Karpas-422 (cell line): ENCODE results near the gene RPS6KA5. TPM values are rescaled to one million over a fixed set of nuclear protein-coding genes. Genes with fewer than 3 reads are reported as not detected.

Experiments
- DNase-seq: peaks from one replicate; pipeline ENCODE4 v3.0.0-alpha.2; 2015
- H2AFZ ChIP-seq: fragments of 200-600 bp; sonication (generic); 2 replicates; pipeline ENCODE4 v1.6.1; 2014; ENCODE audit warnings: antibody characterized with exemption, low read length, mixed read lengths
- H3K27ac ChIP-seq: fragments of 200-600 bp; sonication (generic); 2 replicates; pipeline ENCODE4 v1.5.1; 2014; ENCODE audit warnings: mild to moderate bottlenecking, low read length, moderate library complexity
- H3K27me3 ChIP-seq: fragments of 200-600 bp; sonication (generic); 2 replicates; pipeline ENCODE4 v1.6.1; 2014; ENCODE audit warnings: low read length, mixed read lengths
- H3K36me3 ChIP-seq: fragments of 200-600 bp; sonication (generic); 2 replicates; pipeline ENCODE4 v1.6.1; 2014; ENCODE audit warnings: low read length, mixed read lengths; ENCODE audit not compliant: insufficient read depth
- H3K4me1 ChIP-seq: fragments of 200-600 bp; sonication (generic); 2 replicates; pipeline ENCODE4 v1.6.1; 2014; ENCODE audit warnings: mild to moderate bottlenecking, low read length, mixed read lengths
- H3K4me2 ChIP-seq: fragments of 200-600 bp; sonication (generic); 2 replicates; pipeline ENCODE4 v1.6.1; 2014; ENCODE audit warnings: low read length, low read depth, mild to moderate bottlenecking; ENCODE audit not compliant: poor library complexity, severe bottlenecking
- H3K4me3 ChIP-seq: fragments of 200-600 bp; sonication (generic); 2 replicates; pipeline ENCODE4 v1.5.1; 2014; ENCODE audit warnings: mild to moderate bottlenecking, antibody characterized with exemption, low read length, mixed read lengths
- H3K79me2 ChIP-seq: fragments of 200-600 bp; sonication (generic); 2 replicates; pipeline ENCODE4 v1.6.1; 2014; ENCODE audit warnings: mild to moderate bottlenecking, low read length, mixed read lengths
- H3K9ac ChIP-seq: fragments of 200-600 bp; sonication (generic); 2 replicates; pipeline ENCODE4 v1.6.0; 2014; ENCODE audit warnings: low read length
- H3K9me2 ChIP-seq: fragments of 200-600 bp; sonication (generic), shearing (Covaris generic); replicated peaks from 2 replicates; pipeline ENCODE4 v1.6.0; 2014; ENCODE audit warnings: mild to moderate bottlenecking, low read length, moderate library complexity; ENCODE audit not compliant: insufficient read depth
- H3K9me3 ChIP-seq: fragments of 300-700, 200-600 bp; sonication (generic); 2 replicates; pipeline ENCODE4 v1.6.1; 2014; ENCODE audit warnings: low read length, mixed read lengths
- H4K20me1 ChIP-seq: fragments of 200-600 bp; sonication (generic); 2 replicates; pipeline ENCODE4 v1.6.1; 2014; ENCODE audit warnings: mild to moderate bottlenecking, antibody characterized with exemption, low read length, low read depth; ENCODE audit not compliant: insufficient read depth
- total RNA-seq: library from RNA; depleted of rRNA; stranded (reverse); fragments of >200 nt; shearing (Covaris generic); gene quantifications from 2 replicates; pipeline ENCODE4 v1.2.3, GENCODE V29; 2014; ENCODE audit warnings: low replicate concordance

Gene RPS6KA5
- total RNA-seq, 1 experiment from 2014 or later: 5.5 TPM

- no peak overlapping the region for H2AFZ ChIP-seq
- peaks cover 17% of the 10 kb centered on the region for H3K9me3 ChIP-seq
- H3K27me3 ChIP-seq: no peaks in the 10 kb centered on the region
- H3K4me3 ChIP-seq: no peak overlapping the region
- DNase-seq: no peak
- no peaks in the 10 kb centered on the region for H4K20me1 ChIP-seq
- no peak overlapping the region for H3K27ac ChIP-seq
- H3K79me2 ChIP-seq: no peaks in the 10 kb centered on the region
- H3K4me1 ChIP-seq: no peaks in the 10 kb centered on the region
- H3K9me2 ChIP-seq: no peaks in the 10 kb centered on the region
- no peak overlapping the region for H3K9ac ChIP-seq
- no peak overlapping the region for H3K4me2 ChIP-seq
- H3K36me3 ChIP-seq: no peaks in the 10 kb centered on the region
Observed at GRCh38 chr14:90883782-90884181, 176.7 kb downstream of the RPS6KA5 start.

GRCh38 chr14:90883197-90883596 is 177.2 kb downstream of the RPS6KA5 start:
- DNase-seq: no peak
- no peaks in the 10 kb centered on the region for H3K27me3 ChIP-seq

GRCh38 chr14:90880282-90880681 is 180.2 kb downstream of the RPS6KA5 start:
- H3K9me2 ChIP-seq: no peaks in the 10 kb centered on the region
- H4K20me1 ChIP-seq: no peaks in the 10 kb centered on the region
- no peak overlapping the region for H3K9ac ChIP-seq
- H3K79me2 ChIP-seq: no peaks in the 10 kb centered on the region
- DNase-seq: no peak
- H3K27me3 ChIP-seq: no peaks in the 10 kb centered on the region
- no peak overlapping the region for H3K4me3 ChIP-seq
- H2AFZ ChIP-seq: no peak overlapping the region
- no peak overlapping the region for H3K4me2 ChIP-seq
- no peaks in the 10 kb centered on the region for H3K4me1 ChIP-seq
- peaks cover 17% of the 10 kb centered on the region for H3K9me3 ChIP-seq
- no peak overlapping the region for H3K27ac ChIP-seq
- H3K36me3 ChIP-seq: no peaks in the 10 kb centered on the region

More at GRCh38 chr14:90883197-90883596, 177.2 kb downstream of the RPS6KA5 start:
- Histone ChIP-seq H4K20me1 (no peaks in the 10 kb centered on the region), H2AFZ (no peak overlapping the region), H3K79me2 (no peaks in the 10 kb centered on the region), H3K9me3 (peaks cover 17% of the 10 kb centered on the region), H3K36me3 (no peaks in the 10 kb centered on the region), H3K4me2 (no peak overlapping the region), H3K9ac (no peak overlapping the region), H3K9me2 (no peaks in the 10 kb centered on the region), H3K4me1 (no peaks in the 10 kb centered on the region), H3K27ac (no peak overlapping the region), H3K4me3 (no peak overlapping the region)

- H3K27me3 ChIP-seq: no peaks in the 10 kb centered on the region
- no peaks in the 10 kb centered on the region for H3K79me2 ChIP-seq
- no peaks in the 10 kb centered on the region for H3K9me3 ChIP-seq
- no peak overlapping the region for H3K4me2 ChIP-seq
- no peak for DNase-seq
- no peak overlapping the region for H3K27ac ChIP-seq
- no peaks in the 10 kb centered on the region for H3K36me3 ChIP-seq
- no peak overlapping the region for H3K9ac ChIP-seq
- H3K4me1 ChIP-seq: no peaks in the 10 kb centered on the region
- H3K4me3 ChIP-seq: no peak overlapping the region
- H4K20me1 ChIP-seq: no peaks in the 10 kb centered on the region
- no peak overlapping the region for H2AFZ ChIP-seq
- H3K9me2 ChIP-seq: no peaks in the 10 kb centered on the region
Observed at GRCh38 chr14:90874599-90874998, 185.8 kb downstream of the RPS6KA5 start.

GRCh38 chr14:90871605-90872233 is 188.7 kb downstream of the RPS6KA5 start:
- H3K4me2 ChIP-seq: no peak overlapping the region
- no peak overlapping the region for H3K4me3 ChIP-seq
- no peaks in the 10 kb centered on the region for H4K20me1 ChIP-seq
- no peak overlapping the region for H3K9ac ChIP-seq
- no peaks in the 10 kb centered on the region for H3K36me3 ChIP-seq
- no peak for DNase-seq
- no peak overlapping the region for H2AFZ ChIP-seq
- no peaks in the 10 kb centered on the region for H3K4me1 ChIP-seq
- H3K9me3 ChIP-seq: no peaks in the 10 kb centered on the region
- no peaks in the 10 kb centered on the region for H3K27me3 ChIP-seq
- no peak overlapping the region for H3K27ac ChIP-seq
- no peaks in the 10 kb centered on the region for H3K79me2 ChIP-seq
- no peaks in the 10 kb centered on the region for H3K9me2 ChIP-seq

GRCh38 chr14:90870950-90871604 is 189.4 kb downstream of the RPS6KA5 start:
- Histone ChIP-seq H3K27ac (no peak overlapping the region), H3K79me2 (no peaks in the 10 kb centered on the region), H3K4me2 (no peak overlapping the region), H2AFZ (no peak overlapping the region), H3K27me3 (no peaks in the 10 kb centered on the region), H4K20me1 (no peaks in the 10 kb centered on the region), H3K4me1 (no peaks in the 10 kb centered on the region), H3K9me3 (no peaks in the 10 kb centered on the region), H3K9ac (no peak overlapping the region), H3K9me2 (no peaks in the 10 kb centered on the region), H3K36me3 (no peaks in the 10 kb centered on the region), H3K4me3 (no peak overlapping the region)
- DNase-seq: no peak

- Histone ChIP-seq H3K4me3 (no peak overlapping the region), H3K27me3 (no peaks in the 10 kb centered on the region)
Observed at GRCh38 chr14:90867501-90867900, 192.9 kb downstream of the RPS6KA5 start.

GRCh38 chr14:90866833-90867232 is 193.6 kb downstream of the RPS6KA5 start:
- Histone ChIP-seq H3K9me3 (no peaks in the 10 kb centered on the region), H3K27ac (no peak overlapping the region), H3K9ac (no peak overlapping the region), H4K20me1 (no peaks in the 10 kb centered on the region), H3K79me2 (no peaks in the 10 kb centered on the region), H3K36me3 (no peaks in the 10 kb centered on the region), H3K4me3 (no peak overlapping the region), H3K27me3 (no peaks in the 10 kb centered on the region), H3K9me2 (no peaks in the 10 kb centered on the region), H2AFZ (no peak overlapping the region), H3K4me2 (no peak overlapping the region), H3K4me1 (no peaks in the 10 kb centered on the region)
- no peak for DNase-seq

More at GRCh38 chr14:90867501-90867900, 192.9 kb downstream of the RPS6KA5 start:
- DNase-seq: no peak
- no peaks in the 10 kb centered on the region for H3K4me1 ChIP-seq
- no peaks in the 10 kb centered on the region for H3K36me3 ChIP-seq
- no peak overlapping the region for H2AFZ ChIP-seq
- no peak overlapping the region for H3K9ac ChIP-seq
- no peaks in the 10 kb centered on the region for H3K9me3 ChIP-seq
- no peaks in the 10 kb centered on the region for H3K9me2 ChIP-seq
- H4K20me1 ChIP-seq: no peaks in the 10 kb centered on the region
- H3K4me2 ChIP-seq: no peak overlapping the region
- no peak overlapping the region for H3K27ac ChIP-seq
- H3K79me2 ChIP-seq: no peaks in the 10 kb centered on the region
